HepG2 (cell line): ENCODE results near the gene LCN2. TPM values are rescaled to one million over a fixed set of nuclear protein-coding genes. Genes with fewer than 3 reads are reported as not detected.

Source experiments
- BATF2 ChIP-seq: sonication (generic); formaldehyde crosslinking; IDR thresholded peaks from 2 replicates; pipeline ENCODE4 v1.8.0; 2022; ENCODE audit warnings: mild to moderate bottlenecking, missing genetic modification reagents, moderate library complexity
- EHMT2 ChIP-seq: fragments of 200-600 bp; sonication (generic); IDR thresholded peaks from 2 replicates; pipeline ENCODE4 v1.7.0; 2017; ENCODE audit warnings: antibody characterized with exemption, low read depth, low read length, borderline replicate concordance
- KLF13 ChIP-seq: sonication (generic); formaldehyde crosslinking; IDR thresholded peaks from 2 replicates; pipeline ENCODE4 v1.4.0; 2020; ENCODE audit warnings: mild to moderate bottlenecking, missing genetic modification reagents
- MYNN ChIP-seq: sonication (generic); formaldehyde crosslinking; IDR thresholded peaks from 2 replicates; pipeline ENCODE4 v1.4.0; 2020; ENCODE audit warnings: mild to moderate bottlenecking, low read depth, missing genetic modification reagents
- NFRKB ChIP-seq: fragments of 450-650 bp; IDR thresholded peaks from 2 replicates; pipeline ENCODE4 v1.6.1; 2017
- PAWR ChIP-seq: sonication (generic); formaldehyde crosslinking; IDR thresholded peaks from 2 replicates; pipeline ENCODE4 v1.4.0; 2020; ENCODE audit warnings: missing genetic modification reagents, mild to moderate bottlenecking, borderline replicate concordance
- PHF8 ChIP-seq: sonication (generic); formaldehyde crosslinking; IDR thresholded peaks from 2 replicates; pipeline ENCODE4 v1.5.0; 2020; ENCODE audit warnings: missing genetic modification reagents
- PLSCR1 ChIP-seq: sonication (generic); formaldehyde crosslinking; IDR thresholded peaks from 2 replicates; pipeline ENCODE4 v1.5.0; 2020; ENCODE audit warnings: missing genetic modification reagents, mild to moderate bottlenecking, borderline replicate concordance
- POLR2G ChIP-seq: fragments of 200-400 bp; formaldehyde crosslinking; IDR thresholded peaks from 2 replicates; pipeline ENCODE4 v1.6.1; 2018; ENCODE audit warnings: mild to moderate bottlenecking, low read depth, low read length, moderate library complexity
- SKI ChIP-seq: fragments of 450-650 bp; IDR thresholded peaks from one replicate; pipeline ENCODE4 v1.6.1; 2018; ENCODE audit warnings: mild to moderate bottlenecking; ENCODE audit not compliant: partially characterized antibody
- SMARCC2 ChIP-seq: fragments of 450-650 bp; IDR thresholded peaks from 2 replicates; pipeline ENCODE4 v1.6.1; 2017; ENCODE audit warnings: antibody characterized with exemption, mild to moderate bottlenecking
- SMYD3 ChIP-seq: sonication (generic); formaldehyde crosslinking; IDR thresholded peaks from 2 replicates; pipeline ENCODE4 v1.8.1; 2023; ENCODE audit warnings: mild to moderate bottlenecking, missing genetic modification reagents
- TFE3 ChIP-seq: IDR thresholded peaks from 2 replicates; pipeline ENCODE4 v1.6.1; 2016
- TRAFD1 ChIP-seq: sonication (generic); formaldehyde crosslinking; IDR thresholded peaks from 2 replicates; pipeline ENCODE4 v1.5.1; 2020; ENCODE audit warnings: missing genetic modification reagents, mild to moderate bottlenecking, borderline replicate concordance
- ZBTB1 ChIP-seq: sonication (generic); formaldehyde crosslinking; IDR thresholded peaks from 2 replicates; pipeline ENCODE4 v1.4.0; 2020; ENCODE audit warnings: missing genetic modification reagents, borderline replicate concordance
- ZBTB37 ChIP-seq: sonication (generic); formaldehyde crosslinking; IDR thresholded peaks from 2 replicates; pipeline ENCODE4 v1.4.0; 2020; ENCODE audit warnings: mild to moderate bottlenecking, missing genetic modification reagents
- ZNF12 ChIP-seq: sonication (generic); formaldehyde crosslinking; IDR thresholded peaks from 2 replicates; pipeline ENCODE4 v1.5.0; 2020; ENCODE audit warnings: missing genetic modification reagents
- ZNF180 ChIP-seq: sonication (generic); formaldehyde crosslinking; IDR thresholded peaks from 2 replicates; pipeline ENCODE4 v1.4.0; 2020; ENCODE audit warnings: low read depth, missing genetic modification reagents, borderline replicate concordance
- ZNF331 ChIP-seq: sonication (generic); formaldehyde crosslinking; IDR thresholded peaks from 2 replicates; pipeline ENCODE4 v1.4.0; 2020; ENCODE audit warnings: missing genetic modification reagents
- ZNF430 ChIP-seq: sonication (generic); formaldehyde crosslinking; IDR thresholded peaks from 2 replicates; pipeline ENCODE4 v1.9.0; 2021; ENCODE audit warnings: mild to moderate bottlenecking, missing genetic modification reagents
- ZNF597 ChIP-seq: sonication (generic); formaldehyde crosslinking; IDR thresholded peaks from 2 replicates; pipeline ENCODE4 v1.5.0; 2020; ENCODE audit warnings: missing genetic modification reagents
- ZNF776 ChIP-seq: sonication (generic); formaldehyde crosslinking; IDR thresholded peaks from 2 replicates; pipeline ENCODE4 v1.4.0; 2020; ENCODE audit warnings: mild to moderate bottlenecking, missing genetic modification reagents
- ZSCAN20 ChIP-seq: sonication (generic); formaldehyde crosslinking; IDR thresholded peaks from 2 replicates; pipeline ENCODE4 v1.4.0; 2020; ENCODE audit warnings: missing genetic modification reagents, mild to moderate bottlenecking, borderline replicate concordance
- polyA plus RNA-seq, 8 experiments: library from polyadenylated mRNA; depleted of rRNA in 3 of 8; stranded (reverse) in 7 of 8; unstranded in 1 of 8; fragments of >200 nt; fragmentation: Illumina TruSeq in 4 of 8; extraction: Trizol in 4 of 8; gene quantifications; 2 replicates each; pipeline versions ENCODE4 v1.2.1 to v1.2.3, GENCODE V29; 2011 to 2016; ENCODE audit warnings: low read depth in 4 of 8, missing spikeins in 1 of 8, mixed read lengths in 1 of 8; ENCODE audit not compliant: insufficient read depth in 1 of 8
- total RNA-seq, 5 experiments: library from RNA; depleted of rRNA; stranded (reverse); fragments of >200 nt; fragmentation: Illumina TruSeq; extraction: Trizol; gene quantifications; 2 replicates each; pipeline ENCODE4 v1.2.3, GENCODE V29; 2016; ENCODE audit warnings: low read depth in 1 of 5

LCN2 gene
- total and polyA plus RNA-seq, 2 of the 13 experiments (the other 11 are each of a cell fraction or from before 2014, with no cell fraction given) = 0.38 to 1.4 TPM

GRCh38 chr9:128191406-128192046 is 42.3 kb downstream of the LCN2 start, which contains the start of gene CIZ1 (continued):
- TF ChIP-seq TRAFD1 (CRISPR knock-in tag) (peak; percentile 26; the same call in 1 of the 2 replicates), MYNN (CRISPR knock-in tag) (no peak; the same call in 1 of the 2 replicates), ZBTB37 (CRISPR knock-in tag) (no peak), PAWR (CRISPR knock-in tag) (no peak), PLSCR1 (CRISPR knock-in tag) (0 out of 2 replicates have a peak, but pooled peaks have one; percentile 31), POLR2G (peak; percentile 87), ZNF776 (peak; percentile 80; the same call in 1 of the 2 replicates), ZNF597 (CRISPR knock-in tag) (no peak), SKI (peak; percentile 37), SMARCC2 (no peak), EHMT2 (no peak), KLF13 (CRISPR knock-in tag) (peak; percentile 83; the same call in 1 of the 2 replicates), ZBTB1 (CRISPR knock-in tag) (no peak), ZNF331 (CRISPR knock-in tag) (peak; percentile 24; the same call in 1 of the 2 replicates), BATF2 (CRISPR knock-in tag) (no peak), ZNF430 (CRISPR knock-in tag) (no peak), NFRKB (no peak), TFE3 (CRISPR knock-in tag) (no peak), PHF8 (CRISPR knock-in tag) (peak; percentile 82), ZSCAN20 (peak; percentile 60; the same call in 1 of the 2 replicates), ZNF180 (CRISPR knock-in tag) (no peak), ZNF12 (no peak), SMYD3 (CRISPR knock-in tag) (0 out of 2 replicates have a peak, but pooled peaks have one; percentile 34)
